Chondrocyte (in vitro differentiated cells): Measurements from ENCODE around the gene DCTD. TPM values are rescaled to one million over a fixed set of nuclear protein-coding genes. Genes with fewer than 3 reads are reported as not detected.

ENCODE experiments used
- DNase-seq: peaks from one replicate; pipeline ENCODE4 v3.0.0; 2021; ENCODE audit warnings: mixed read lengths, low spot score
- H3K27ac Mint-ChIP-seq: one replicate; pipeline ENCODE4 v1.8.0; 2021; ENCODE audit warnings: mild to moderate bottlenecking, moderate library complexity, mixed read lengths; ENCODE audit not compliant: unreplicated experiment
- H3K27me3 Mint-ChIP-seq: 2 replicates; pipeline ENCODE4 v1.8.0; 2021; ENCODE audit warnings: low read depth, mixed read lengths
- H3K36me3 Mint-ChIP-seq: 2 replicates; pipeline ENCODE4 v1.8.0; 2021; ENCODE audit warnings: low read depth, mixed read lengths
- H3K4me1 Mint-ChIP-seq: 2 replicates; pipeline ENCODE4 v1.8.0; 2021; ENCODE audit warnings: low read depth, mild to moderate bottlenecking, mixed read lengths
- H3K4me3 Mint-ChIP-seq: one replicate; pipeline ENCODE4 v1.8.0; 2021; ENCODE audit warnings: mild to moderate bottlenecking, moderate library complexity, mixed read lengths; ENCODE audit not compliant: unreplicated experiment
- H3K9me3 Mint-ChIP-seq: 2 replicates; pipeline ENCODE4 v1.8.0; 2021; ENCODE audit warnings: low read depth, mixed read lengths
- total RNA-seq: library from RNA; stranded (reverse); gene quantifications from 3 replicates; pipeline ENCODE4 v1.2.1, GENCODE V29; 2021
- TF ChIP-seq, protein P1 (sequence below): fragments of 200-600 bp; sonication (generic); IDR thresholded peaks from 2 replicates; pipeline ENCODE4 v1.5.0; 2021; ENCODE audit warnings: antibody characterized with exemption, mild to moderate bottlenecking, moderate library complexity

Gene DCTD
- total RNA-seq, 1 donor from 2014 or later: 130 TPM

DNA sequence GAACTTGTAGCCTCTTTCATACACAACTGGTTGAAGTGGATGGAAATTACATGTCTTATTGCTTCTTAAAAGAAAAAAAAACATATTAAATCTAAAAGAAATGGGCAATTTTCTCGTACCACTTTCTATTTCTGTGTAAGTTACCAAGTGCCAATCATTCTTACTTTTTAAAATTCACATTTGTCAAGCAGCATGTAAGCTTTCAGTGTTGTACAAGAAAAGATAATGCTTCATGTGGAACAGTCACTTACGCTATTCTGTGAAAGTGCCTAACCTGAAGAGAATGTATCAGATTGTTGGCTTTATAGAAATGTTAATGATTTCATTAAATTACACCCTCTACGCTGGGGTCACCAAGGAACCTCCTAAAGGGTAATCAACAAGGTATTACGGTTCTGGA lies 4.4 kb upstream of the DCTD start:
- TF ChIP-seq, protein P1, sequence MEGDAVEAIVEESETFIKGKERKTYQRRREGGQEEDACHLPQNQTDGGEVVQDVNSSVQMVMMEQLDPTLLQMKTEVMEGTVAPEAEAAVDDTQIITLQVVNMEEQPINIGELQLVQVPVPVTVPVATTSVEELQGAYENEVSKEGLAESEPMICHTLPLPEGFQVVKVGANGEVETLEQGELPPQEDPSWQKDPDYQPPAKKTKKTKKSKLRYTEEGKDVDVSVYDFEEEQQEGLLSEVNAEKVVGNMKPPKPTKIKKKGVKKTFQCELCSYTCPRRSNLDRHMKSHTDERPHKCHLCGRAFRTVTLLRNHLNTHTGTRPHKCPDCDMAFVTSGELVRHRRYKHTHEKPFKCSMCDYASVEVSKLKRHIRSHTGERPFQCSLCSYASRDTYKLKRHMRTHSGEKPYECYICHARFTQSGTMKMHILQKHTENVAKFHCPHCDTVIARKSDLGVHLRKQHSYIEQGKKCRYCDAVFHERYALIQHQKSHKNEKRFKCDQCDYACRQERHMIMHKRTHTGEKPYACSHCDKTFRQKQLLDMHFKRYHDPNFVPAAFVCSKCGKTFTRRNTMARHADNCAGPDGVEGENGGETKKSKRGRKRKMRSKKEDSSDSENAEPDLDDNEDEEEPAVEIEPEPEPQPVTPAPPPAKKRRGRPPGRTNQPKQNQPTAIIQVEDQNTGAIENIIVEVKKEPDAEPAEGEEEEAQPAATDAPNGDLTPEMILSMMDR: no peak

DNA sequence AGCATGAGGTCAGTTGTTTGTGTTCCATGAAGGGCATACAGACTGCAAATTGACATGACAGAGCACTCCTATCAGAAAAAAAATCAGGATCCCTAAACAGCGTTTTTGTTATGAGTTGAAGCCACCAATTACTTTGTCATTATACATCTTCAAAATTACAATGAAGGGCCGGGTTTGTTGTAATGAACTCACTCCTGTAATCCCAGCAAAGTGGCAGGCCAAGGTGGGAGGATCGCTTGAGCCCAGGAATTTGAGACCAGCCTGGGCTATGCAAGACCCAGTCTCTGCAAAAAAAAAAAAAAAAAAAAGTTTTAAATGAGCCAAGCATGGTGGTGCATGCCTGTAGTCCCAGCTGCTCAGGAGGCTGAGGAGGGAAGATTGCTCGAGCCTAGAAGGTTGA lies 3.5 kb upstream of the DCTD start:
- TF ChIP-seq, protein P1: no peak
- Mint-ChIP-seq H3K36me3 (no peaks in the 10 kb centered on the region), H3K4me1 (peaks cover 21% of the 10 kb centered on the region), H3K27ac (no peak overlapping the region), H3K9me3 (no peaks in the 10 kb centered on the region), H3K27me3 (no peaks in the 10 kb centered on the region), H3K4me3 (no peak overlapping the region)
- DNase-seq: no peak

More for the DNA sequence above, 4.4 kb upstream of the DCTD start:
- Mint-ChIP-seq H3K9me3 (no peaks in the 10 kb centered on the region), H3K27me3 (no peaks in the 10 kb centered on the region), H3K36me3 (no peaks in the 10 kb centered on the region), H3K27ac (no peak overlapping the region), H3K4me1 (peaks cover 12% of the 10 kb centered on the region), H3K4me3 (no peak overlapping the region)
- DNase-seq: no peak

GRCh38 chr4:182918791-182919302 lies 1.7 kb upstream of the DCTD start:
- Mint-ChIP-seq H3K4me1 (peaks cover 31% of the 10 kb centered on the region), H3K9me3 (no peaks in the 10 kb centered on the region), H3K36me3 (no peaks in the 10 kb centered on the region), H3K27ac (no peak overlapping the region), H3K27me3 (no peaks in the 10 kb centered on the region), H3K4me3 (peak overlapping the region; percentile 0)
- DNase-seq: no peak
- TF ChIP-seq, protein P1: no peak

GRCh38 chr4:182918044-182918607 lies 940 bp upstream of the DCTD start:
- DNase-seq: no peak
- peak overlapping the region; percentile 80 for H3K4me3 Mint-ChIP-seq
- peak overlapping the region; percentile 92 for H3K27ac Mint-ChIP-seq
- no peaks in the 10 kb centered on the region for H3K27me3 Mint-ChIP-seq
- no peaks in the 10 kb centered on the region for H3K9me3 Mint-ChIP-seq
- peaks cover 38% of the 10 kb centered on the region for H3K4me1 Mint-ChIP-seq
- TF ChIP-seq, protein P1: no peak
- peaks cover 4% of the 10 kb centered on the region for H3K36me3 Mint-ChIP-seq

GRCh38 chr4:182916483-182917181 lies 554 bp downstream of the DCTD start:
- peak overlapping the region; percentile 81 for H3K4me3 Mint-ChIP-seq
- peaks cover 13% of the 10 kb centered on the region for H3K36me3 Mint-ChIP-seq
- no peaks in the 10 kb centered on the region for H3K9me3 Mint-ChIP-seq
- DNase-seq: no peak
- H3K4me1 Mint-ChIP-seq: peaks cover 50% of the 10 kb centered on the region
- no peaks in the 10 kb centered on the region for H3K27me3 Mint-ChIP-seq
- TF ChIP-seq, protein P1: no peak
- peak overlapping the region; percentile 95 for H3K27ac Mint-ChIP-seq
